ENCODE data around the gene OR11H1.
"Not testable (repeated sequence)": the region's sequence is repeated elsewhere in the genome, so short reads cannot be mapped to it uniquely, and the experiment has no call there.

Gene OR11H1, protein sequence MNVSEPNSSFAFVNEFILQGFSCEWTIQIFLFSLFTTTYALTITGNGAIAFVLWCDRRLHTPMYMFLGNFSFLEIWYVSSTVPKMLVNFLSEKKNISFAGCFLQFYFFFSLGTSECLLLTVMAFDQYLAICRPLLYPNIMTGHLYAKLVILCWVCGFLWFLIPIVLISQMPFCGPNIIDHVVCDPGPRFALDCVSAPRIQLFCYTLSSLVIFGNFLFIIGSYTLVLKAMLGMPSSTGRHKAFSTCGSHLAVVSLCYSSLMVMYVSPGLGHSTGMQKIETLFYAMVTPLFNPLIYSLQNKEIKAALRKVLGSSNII

DNA sequence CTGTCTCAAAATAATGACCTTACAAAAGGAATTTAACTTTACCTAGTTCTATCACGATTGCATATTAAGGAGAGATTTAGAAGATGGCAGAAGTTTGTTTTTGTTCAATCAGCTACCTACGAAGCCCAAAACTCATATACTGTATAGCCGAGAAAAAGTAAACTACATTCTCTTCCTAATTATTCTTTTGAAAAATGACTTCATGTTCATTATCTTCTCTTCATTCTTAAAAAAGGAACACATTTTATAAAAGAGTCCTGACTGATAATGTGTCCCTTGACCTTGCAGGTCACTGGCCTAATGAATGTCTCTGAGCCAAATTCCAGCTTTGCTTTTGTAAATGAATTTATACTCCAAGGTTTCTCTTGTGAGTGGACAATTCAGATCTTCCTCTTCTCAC lies at the start of gene OR11H1:
Gene OR11H1 (plus strand): TSS at position 301 of the 400 bp plus-strand sequence. CDS start 0 bp downstream, at position 301.
- not testable (repeated sequence) for FAIRE-seq

DNA sequence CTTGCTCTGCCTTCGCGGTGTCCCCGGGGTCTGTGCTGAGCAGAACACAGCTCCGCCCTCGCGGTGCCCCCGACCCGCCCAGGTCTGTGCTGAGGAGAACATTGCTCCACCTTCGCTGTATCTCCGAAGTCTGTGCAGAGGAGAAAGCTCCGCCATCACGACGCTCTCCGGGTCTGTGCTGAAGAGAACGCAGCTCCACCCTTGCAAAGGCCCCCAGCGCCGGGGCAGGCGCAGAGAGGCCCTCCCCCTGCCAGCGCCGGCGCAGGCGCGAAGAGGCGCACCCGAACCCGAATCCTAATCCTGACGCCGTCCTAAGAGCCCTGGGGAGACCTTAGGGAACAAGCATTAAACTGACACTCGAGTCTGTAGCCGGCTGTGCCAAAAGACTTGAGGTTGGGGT lies 18.0 kb upstream of the OR11H1 start:
- FAIRE-seq, result not testable (repeated sequence)

DNA sequence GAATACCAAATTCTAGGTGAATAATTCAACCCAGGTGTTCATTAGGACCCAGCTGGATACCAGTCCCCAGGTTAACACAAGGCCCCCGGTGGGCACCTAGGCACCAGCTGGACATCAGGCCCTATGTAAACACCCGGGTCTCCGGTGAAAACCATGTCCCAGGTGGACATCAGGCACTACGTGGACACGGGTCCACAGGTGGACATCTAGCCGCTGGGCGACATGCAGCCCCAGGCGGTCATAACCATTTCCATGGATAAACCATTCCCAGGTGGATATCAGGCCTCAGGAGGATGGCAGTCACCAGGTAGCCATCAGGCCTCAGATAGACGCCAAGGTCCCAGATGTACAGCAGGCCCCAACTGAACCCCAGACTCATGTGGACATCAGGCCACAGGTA lies 12.1 kb upstream of the OR11H1 start:
- not testable (repeated sequence) for FAIRE-seq

DNA sequence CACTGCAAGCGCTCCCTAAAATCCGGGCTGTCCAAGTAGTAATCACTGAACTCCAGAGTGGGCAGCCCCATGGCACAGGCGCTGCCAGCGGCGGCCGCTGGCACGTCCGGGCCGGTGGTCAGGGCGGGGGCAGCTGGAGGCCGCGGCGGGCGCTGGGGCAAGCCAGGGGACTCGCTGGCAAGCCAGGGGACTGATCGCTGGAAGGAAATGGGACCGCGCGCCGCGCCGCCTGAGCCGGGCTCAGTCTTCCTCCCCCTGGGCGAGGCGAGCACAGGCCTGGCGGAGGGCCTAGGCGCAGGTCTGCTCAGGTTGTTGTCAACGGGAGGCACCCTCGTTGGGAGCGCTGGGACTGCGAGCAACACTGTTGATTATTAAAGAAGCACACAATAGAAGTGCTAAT lies 25.8 kb downstream of the OR11H1 start:
- not testable (repeated sequence) for FAIRE-seq

DNA sequence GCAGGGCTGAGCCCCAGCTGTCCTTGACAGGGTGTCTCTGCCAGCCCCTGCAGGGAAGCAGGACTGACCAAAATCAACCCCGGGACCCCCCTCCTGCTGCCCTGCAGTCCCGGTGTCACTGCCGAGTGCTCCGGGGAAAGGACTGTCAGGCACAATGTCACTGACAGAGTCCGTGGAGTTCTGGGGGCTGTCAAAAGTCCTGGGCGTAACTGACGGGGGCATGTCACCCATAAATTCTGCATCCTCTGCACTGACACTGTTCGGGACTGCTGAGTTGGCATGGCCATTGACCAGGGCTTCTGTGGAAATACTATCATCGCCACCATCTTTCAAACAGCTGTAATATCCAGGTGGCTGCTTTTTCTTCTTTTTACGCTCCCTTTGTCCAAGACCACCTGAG lies 35.5 kb downstream of the OR11H1 start:
- not testable (repeated sequence) for FAIRE-seq

DNA sequence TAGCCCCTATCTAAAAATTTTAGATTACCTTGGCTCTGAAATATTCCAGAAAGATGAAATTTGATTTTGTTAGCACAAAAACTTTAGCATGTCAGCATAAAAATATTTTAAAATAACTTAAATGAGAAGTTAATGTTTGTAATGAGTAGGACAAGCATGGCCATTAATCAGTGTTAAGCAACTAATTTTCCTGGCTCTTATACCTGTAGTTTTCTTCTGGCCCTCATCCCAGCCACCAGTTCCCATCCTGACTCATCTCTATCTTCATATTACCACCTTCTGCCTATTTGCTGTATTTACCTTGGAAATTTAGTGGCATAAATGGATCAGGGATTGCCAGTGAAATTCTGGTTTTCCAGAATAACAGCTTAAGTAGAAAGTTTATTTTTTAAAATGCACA lies 37.1 kb downstream of the OR11H1 start:
- not testable (repeated sequence) for FAIRE-seq

All from TTC549 (cell line).